Measurements from ENCODE around the gene ZNF107. TPM values are rescaled to one million over a fixed set of nuclear protein-coding genes. Genes with fewer than 3 reads are reported as not detected.

Gene ZNF107
- 1 to 10 TPM; 4.8 to 5.7 TPM for total RNA-seq

DNA sequence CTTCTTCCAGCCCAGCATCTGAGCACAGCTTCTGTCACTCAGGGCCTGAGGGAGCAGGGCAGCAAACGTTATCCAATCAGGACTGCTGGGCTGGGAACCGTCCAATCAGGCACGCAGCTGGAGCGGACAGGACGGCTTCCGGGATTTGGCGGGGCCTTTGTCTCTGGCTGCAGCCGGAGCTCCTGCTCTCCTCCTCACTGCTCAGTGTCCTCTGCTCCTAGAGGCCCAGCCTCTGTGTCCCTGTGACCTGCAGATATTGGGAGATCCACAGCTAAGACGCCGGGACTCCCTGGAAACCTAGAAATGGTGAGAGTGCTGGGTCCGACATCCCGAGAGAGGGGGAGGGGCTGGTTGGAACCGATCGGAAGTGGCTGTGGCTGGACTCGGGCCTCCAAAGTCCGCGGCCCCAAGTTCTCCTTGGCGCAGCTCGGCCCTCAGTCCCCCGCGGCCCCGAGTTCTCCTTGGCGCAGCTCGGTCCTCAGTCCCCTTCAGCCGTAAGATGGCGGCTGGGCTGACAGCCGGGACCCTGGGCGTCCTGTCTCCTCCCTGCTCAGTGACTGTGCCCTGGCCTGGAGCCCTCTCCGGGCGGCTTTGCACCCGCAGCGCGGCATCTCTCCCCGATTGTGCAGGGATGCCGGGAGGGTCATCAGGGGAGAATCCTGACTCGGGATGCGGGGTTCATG is at the start of gene ZNF107:
ZNF107 (plus strand) TSS at position 154 of the 683 bp plus-strand sequence; CDS start at position 304, 150 bp downstream.

Small RNAs within 50 kb of the gene (small RNA-seq; reads per million reads assigned to genes)
- gene MIR6839, result 0 to 0.41 reads per million in 2 donors

Other genes with a start within 250 kb of the ZNF107 start
- gene ZNF680, start 103.1 kb upstream of the ZNF107 start, total RNA-seq, result 10 to 100 TPM in 1 of 2 donors, 1 to 10 TPM in 1; 7.9 to 11.7 TPM
- gene ZNF138, start 128.3 kb downstream of the ZNF107 start, total RNA-seq, result 1 to 10 TPM; 5.0 to 5.5 TPM
- 1 to 10 TPM; 2.8 to 4.3 TPM for gene ZNF273, start 237.1 kb downstream of the ZNF107 start, total RNA-seq

Measured in melanocyte of skin (primary cell).